Skeletal muscle tissue (tissue), 5 donors: ENCODE data around the gene PRR20A. TPM values are rescaled to one million over a fixed set of nuclear protein-coding genes. Genes with fewer than 3 reads are reported as not detected.
"Not testable (repeated sequence)": the region's sequence is repeated elsewhere in the genome, so short reads cannot be mapped to it uniquely, and the experiment has no call there.

Source experiments
- H3K27ac ChIP-seq: one replicate; pipeline ENCODE4 v1.7.0; 2013; ENCODE audit warnings: mild to moderate bottlenecking, low read depth, low read length, inconsistent platforms
- H3K27me3 ChIP-seq, 3 donors: one replicate each; pipeline ENCODE4 v1.7.0; 2013; ENCODE audit warnings: low read length in 3 of 3; ENCODE audit not compliant: control insufficient read depth in 3 of 3, insufficient read depth in 3 of 3
- H3K36me3 ChIP-seq, 3 donors: one replicate each; pipeline ENCODE4 v1.7.0; 2013; ENCODE audit warnings: low read length in 3 of 3; ENCODE audit not compliant: control insufficient read depth in 3 of 3, insufficient read depth in 3 of 3
- H3K4me1 ChIP-seq, 3 donors: one replicate each; pipeline ENCODE4 v1.7.0; 2013; ENCODE audit warnings: low read length in 3 of 3, mild to moderate bottlenecking in 3 of 3; ENCODE audit not compliant: control insufficient read depth in 3 of 3, insufficient read depth in 3 of 3
- H3K4me3 ChIP-seq, 3 donors: one replicate each; pipeline ENCODE4 v1.7.0; 2013; ENCODE audit warnings: low read length in 3 of 3
- H3K9ac ChIP-seq, 3 donors: one replicate each; pipeline ENCODE4 v1.7.0; 2013; ENCODE audit warnings: low read length in 3 of 3, mild to moderate bottlenecking in 3 of 3, moderate library complexity in 2 of 3, low read depth in 1 of 3
- H3K9me3 ChIP-seq, 3 donors: one replicate each; pipeline ENCODE4 v1.7.0; 2013; ENCODE audit warnings: low read length in 3 of 3; ENCODE audit not compliant: control insufficient read depth in 3 of 3
- small RNA-seq: library from RNA; depleted of rRNA; stranded (forward); fragments of <200 nt; gene quantifications from one replicate; pipeline ENCODE3, GENCODE V24; 2014
- total RNA-seq: library from RNA; depleted of rRNA; stranded (reverse); fragments of >200 nt; gene quantifications from one replicate; pipeline ENCODE4 v1.2.3, GENCODE V29; 2014
- donor health status: Osteomylitis.

PRR20A gene
- total RNA-seq, 1 donor from 2014 or later = not detected

DNA sequence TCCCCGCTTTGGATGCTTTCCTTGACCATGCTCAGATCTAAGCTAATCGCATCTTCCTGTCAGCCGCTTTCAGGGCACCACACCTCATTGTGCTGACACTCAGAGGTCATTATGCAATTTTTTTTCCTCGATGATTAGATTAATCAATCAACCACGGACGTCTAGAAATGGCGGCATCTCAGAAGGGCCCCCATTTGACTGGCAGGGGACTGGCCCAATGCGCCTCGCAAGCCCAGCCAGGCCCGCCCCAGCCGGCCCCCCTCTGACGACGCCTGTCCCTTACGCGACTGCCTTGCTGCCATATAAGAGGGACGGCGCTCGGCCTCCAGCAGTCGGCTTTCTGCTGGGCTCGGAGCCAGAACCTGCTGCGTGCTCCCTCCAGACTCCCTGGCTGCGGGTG is 13.0 kb downstream of the PRR20A start, which contains the start of gene PRR20C:
Gene PRR20C (plus strand): TSS at position 301 of the 400 bp plus-strand sequence. CDS start 387 bp downstream, outside the sequence.
- not testable (repeated sequence) for H3K36me3 ChIP-seq, H3K27me3 ChIP-seq, H3K9me3 ChIP-seq, H3K27ac ChIP-seq, H3K4me1 ChIP-seq, H3K9ac ChIP-seq, H3K4me3 ChIP-seq

DNA sequence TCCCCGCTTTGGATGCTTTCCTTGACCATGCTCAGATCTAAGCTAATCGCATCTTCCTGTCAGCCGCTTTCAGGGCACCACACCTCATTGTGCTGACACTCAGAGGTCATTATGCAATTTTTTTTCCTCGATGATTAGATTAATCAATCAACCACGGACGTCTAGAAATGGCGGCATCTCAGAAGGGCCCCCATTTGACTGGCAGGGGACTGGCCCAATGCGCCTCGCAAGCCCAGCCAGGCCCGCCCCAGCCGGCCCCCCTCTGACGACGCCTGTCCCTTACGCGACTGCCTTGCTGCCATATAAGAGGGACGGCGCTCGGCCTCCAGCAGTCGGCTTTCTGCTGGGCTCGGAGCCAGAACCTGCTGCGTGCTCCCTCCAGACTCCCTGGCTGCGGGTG is 19.6 kb downstream of the PRR20A start, which contains the start of gene PRR20D:
Gene PRR20D (plus strand): TSS at position 301 of the 400 bp plus-strand sequence. CDS start 387 bp downstream, outside the sequence.
- H3K4me1 ChIP-seq, H3K27ac ChIP-seq, H3K27me3 ChIP-seq, H3K36me3 ChIP-seq, H3K4me3 ChIP-seq, H3K9me3 ChIP-seq, H3K9ac ChIP-seq: not testable (repeated sequence)

DNA sequence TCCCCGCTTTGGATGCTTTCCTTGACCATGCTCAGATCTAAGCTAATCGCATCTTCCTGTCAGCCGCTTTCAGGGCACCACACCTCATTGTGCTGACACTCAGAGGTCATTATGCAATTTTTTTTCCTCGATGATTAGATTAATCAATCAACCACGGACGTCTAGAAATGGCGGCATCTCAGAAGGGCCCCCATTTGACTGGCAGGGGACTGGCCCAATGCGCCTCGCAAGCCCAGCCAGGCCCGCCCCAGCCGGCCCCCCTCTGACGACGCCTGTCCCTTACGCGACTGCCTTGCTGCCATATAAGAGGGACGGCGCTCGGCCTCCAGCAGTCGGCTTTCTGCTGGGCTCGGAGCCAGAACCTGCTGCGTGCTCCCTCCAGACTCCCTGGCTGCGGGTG is 26.2 kb downstream of the PRR20A start, which contains the start of gene PRR20E:
Gene PRR20E (plus strand): TSS at position 301 of the 400 bp plus-strand sequence. CDS start 387 bp downstream, outside the sequence.
- not testable (repeated sequence) for H3K4me3 ChIP-seq, H3K27me3 ChIP-seq, H3K9me3 ChIP-seq, H3K27ac ChIP-seq, H3K4me1 ChIP-seq, H3K36me3 ChIP-seq, H3K9ac ChIP-seq

DNA sequence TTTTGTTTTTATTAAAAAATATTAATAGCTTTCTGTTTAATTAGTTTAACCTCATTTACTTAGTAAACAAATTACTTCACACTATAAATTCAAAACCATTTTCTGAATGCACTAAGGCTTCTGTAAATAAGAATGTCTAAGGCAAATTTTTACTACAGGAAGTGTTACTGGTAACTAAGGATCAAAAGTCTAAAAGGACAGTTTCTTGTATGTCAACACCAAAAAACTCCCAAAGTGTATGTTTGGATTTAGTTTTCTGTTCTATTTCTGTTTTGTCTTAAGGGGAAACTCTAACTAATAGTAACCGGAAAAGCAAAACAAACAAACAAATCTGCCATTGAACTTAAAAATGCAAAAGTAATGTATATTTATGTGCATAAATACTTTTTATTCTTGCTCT is 50.9 kb downstream of the PRR20A start:
- no peaks in the 10 kb centered on the region for H3K9me3 ChIP-seq
- no peaks in the 10 kb centered on the region for H3K27me3 ChIP-seq

More for the DNA sequence above, 50.9 kb downstream of the PRR20A start:
- no peak overlapping the region for H3K9ac ChIP-seq
- H3K27ac ChIP-seq = no peak overlapping the region
- H3K36me3 ChIP-seq = no peaks in the 10 kb centered on the region
- H3K4me3 ChIP-seq = no peak overlapping the region
- H3K4me1 ChIP-seq = no peaks in the 10 kb centered on the region

Small RNA genes within 50 kb of the gene (small RNA-seq; reads per million reads assigned to genes)
- gene PRR20FP = not detected

Other genes starting within 250 kb of the PRR20A start
- gene PRR20B, start 6.6 kb downstream of the PRR20A start, total RNA-seq = not detected
- not detected for gene PRR20C, start 13.1 kb downstream of the PRR20A start, total RNA-seq
- gene PRR20D, start 19.7 kb downstream of the PRR20A start, total RNA-seq = not detected
- not detected for gene PRR20E, start 26.3 kb downstream of the PRR20A start, total RNA-seq